HG02840 (cell line): ENCODE data around the gene BPGM.

Source experiments
- ATAC-seq: cut with Tn5 transposase; IDR thresholded peaks from one replicate; pipeline ENCODE4 v1.9.1; 2021; ENCODE audit warnings: mild to moderate bottlenecking, moderate library complexity, moderate number of reproducible peaks; ENCODE audit not compliant: unreplicated experiment, low FRiP score

Gene BPGM

DNA sequence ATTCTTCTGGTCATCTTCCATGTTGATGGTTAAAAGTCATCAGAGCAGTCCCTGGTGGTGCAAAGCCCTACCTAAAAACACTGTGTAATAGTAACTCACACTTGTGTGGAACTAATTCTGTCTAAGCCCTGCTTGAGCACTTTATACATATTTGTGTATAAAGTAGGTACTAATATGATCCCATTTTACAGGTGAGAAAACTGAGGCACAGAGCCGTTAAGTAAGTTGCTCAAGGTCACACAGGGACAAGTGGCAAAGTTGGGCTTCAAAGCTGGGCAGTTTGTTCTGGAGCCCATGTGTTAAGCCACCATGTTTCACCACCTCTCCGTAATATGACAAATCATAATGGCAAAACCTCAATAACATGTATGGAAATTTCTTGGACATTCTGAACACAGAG, 48.1 kb downstream of the BPGM start:
- ATAC-seq = no peak

DNA sequence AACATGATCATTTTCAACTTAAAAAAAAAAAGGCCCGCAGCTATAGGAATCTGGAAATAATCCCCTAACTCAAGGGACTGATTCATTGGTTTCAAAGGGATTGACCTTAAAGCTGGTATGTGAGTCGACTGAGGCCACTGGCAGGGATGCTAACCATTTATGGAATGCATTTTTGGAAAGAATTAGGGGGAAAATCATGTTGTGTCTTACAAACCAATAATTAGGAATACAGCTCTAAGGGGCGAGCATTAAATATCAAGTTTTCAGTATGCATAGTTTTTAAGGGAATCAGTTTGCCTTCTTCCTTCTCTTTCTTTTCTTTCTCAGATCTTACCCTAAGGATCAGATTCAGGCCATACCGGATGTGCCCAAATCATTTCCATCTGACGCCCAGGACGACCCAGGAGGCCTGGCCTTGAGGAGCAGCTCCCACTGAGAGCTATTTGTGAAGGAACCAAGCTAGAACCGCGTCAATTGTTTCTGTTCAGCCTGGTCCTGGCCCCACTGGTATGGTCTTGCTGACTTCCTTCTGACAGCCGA, 48.7 kb downstream of the BPGM start:
- ATAC-seq = no peak

DNA sequence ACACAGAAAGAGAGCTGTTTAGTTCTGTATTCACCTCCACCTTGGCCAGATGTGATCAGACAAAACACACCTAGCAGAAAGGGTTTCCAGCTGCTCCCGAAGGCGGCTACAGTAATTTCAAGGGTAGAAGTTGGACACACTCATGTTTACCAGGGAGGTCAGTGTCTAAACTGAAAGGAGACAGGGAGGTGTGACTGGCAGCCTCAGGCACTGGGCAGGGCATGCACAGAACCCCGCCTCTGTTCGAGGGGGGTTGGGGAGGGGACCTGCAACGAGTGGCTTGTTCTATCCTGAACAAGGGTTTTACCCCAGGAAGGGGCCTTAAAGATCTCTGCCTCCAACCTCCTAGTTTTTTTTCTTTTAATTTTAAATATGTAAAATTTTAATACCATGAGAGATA, 49.6 kb downstream of the BPGM start:
- ATAC-seq = no peak

DNA sequence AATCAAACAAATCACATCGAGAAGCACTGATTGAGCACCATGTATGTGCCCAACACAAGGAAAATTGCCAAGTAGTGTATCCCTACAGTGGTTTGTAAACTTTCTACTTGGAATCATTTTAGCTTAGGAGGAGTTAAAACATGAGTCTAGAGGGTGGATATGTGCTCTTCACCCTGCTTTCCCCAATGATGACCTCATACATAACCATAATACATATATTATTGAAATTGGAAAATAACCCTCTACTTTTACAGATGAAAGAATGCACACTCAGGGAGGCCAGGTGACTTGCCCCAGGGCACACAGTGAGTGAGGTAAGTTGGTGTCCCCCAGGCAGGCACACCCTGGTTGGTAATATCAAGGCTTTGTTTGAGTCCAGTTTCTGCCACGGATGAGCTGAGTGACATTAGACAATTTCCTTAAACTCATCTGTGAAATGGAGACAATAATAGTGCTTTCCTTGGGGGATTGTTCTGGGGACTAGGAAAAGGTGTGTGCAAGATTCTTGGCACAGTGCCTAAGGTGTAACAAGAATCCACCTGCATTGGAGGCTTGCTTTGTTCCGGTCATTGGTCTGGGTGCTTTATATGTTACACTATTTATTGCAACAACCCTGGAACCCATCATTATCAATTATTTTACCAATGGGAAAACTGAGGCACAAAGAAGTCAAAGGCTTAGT, 50.7 kb downstream of the BPGM start:
- no peak for ATAC-seq

DNA sequence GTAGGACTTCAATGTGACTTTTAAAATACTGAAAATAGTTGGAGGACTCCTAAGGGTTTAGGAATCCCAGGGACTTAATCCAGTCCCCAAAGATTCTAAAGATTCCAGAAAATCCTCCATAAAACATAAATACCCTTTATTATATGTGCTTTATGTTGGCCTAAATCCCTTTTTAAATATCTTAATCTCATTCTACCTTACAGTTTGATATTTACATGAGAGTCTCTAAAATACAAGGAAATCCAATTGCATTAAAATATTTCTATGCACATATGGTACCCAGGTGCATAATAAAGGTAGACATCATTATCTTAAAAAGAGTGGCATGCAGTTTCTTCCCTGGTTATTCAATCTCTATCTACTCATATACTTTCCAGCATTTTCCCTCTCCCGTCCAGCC, 51.8 kb downstream of the BPGM start:
- no peak for ATAC-seq

DNA sequence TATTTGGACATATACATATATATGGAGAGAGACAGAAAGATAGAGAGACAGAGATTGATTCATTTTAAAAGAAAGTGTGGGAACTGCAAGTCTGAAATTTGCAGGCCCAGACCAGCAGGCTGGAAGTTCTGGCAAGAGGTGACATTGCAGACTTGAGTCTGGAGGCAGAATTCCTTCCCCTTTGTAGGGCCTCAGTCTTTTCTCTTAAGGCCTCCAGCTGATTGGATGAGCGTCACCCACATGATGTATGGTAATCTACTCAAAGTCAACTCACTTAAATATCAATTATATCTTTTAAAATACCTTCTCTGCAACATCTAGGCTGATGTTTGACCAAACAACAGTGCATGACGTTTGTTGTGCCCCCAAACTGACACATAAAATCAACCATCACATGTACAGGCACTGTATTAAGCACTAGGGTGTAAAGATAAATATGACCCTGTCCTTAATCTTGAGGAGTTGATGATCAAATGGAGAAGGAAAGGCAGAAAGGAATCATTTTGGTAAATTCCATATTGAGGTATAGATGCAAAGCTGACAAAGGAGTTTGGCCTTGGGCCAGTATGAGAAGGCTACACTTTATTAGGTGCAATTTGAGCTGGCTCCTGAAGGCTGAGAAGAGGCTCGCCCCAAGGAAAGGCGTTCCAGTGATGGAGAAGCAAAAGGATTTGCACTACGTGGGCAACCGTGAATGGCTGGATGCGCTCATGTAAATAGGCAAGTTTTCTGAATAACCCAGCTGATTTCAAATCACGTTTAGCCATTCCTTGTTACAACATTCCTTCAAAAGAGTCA, 52.6 kb downstream of the BPGM start:
- no peak for ATAC-seq

DNA sequence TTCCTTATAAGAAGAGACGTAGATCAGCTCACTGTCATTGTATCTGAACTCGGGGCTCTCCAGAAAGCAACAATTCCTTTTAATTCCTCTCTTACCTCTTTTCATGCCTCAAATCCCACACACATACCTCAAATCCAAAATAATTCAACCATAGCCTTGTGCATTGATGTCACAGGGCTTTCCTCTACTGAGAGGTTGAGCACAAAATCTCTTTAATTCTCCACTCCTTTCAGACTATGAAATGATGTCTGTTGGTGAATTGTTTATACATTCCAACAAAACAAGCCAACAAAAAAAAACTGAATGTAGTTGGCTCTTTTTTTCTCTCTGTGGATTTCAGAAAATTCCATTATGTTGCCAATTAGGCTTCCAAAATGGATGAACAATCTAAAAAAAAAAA, 53.2 kb downstream of the BPGM start:
- no peak for ATAC-seq

DNA sequence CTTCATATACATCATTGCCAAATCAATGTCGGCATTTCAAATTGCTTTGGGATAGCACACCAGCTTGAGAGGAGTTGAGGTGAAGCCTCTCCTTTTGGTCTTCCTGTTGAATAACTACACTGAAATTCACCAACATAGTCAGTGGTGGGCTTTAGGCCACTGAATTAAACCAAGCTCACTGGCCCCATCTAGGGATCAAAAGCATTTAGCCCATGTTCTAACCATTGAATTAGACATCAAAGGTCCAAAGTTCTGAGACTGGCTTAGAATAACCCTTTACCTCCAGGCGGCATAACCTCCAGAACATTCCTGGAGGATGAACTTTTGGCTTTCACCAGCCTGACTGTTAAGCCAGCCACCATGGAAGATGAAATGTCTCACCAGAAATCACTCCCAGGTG, 54.6 kb downstream of the BPGM start:
- ATAC-seq = no peak

DNA sequence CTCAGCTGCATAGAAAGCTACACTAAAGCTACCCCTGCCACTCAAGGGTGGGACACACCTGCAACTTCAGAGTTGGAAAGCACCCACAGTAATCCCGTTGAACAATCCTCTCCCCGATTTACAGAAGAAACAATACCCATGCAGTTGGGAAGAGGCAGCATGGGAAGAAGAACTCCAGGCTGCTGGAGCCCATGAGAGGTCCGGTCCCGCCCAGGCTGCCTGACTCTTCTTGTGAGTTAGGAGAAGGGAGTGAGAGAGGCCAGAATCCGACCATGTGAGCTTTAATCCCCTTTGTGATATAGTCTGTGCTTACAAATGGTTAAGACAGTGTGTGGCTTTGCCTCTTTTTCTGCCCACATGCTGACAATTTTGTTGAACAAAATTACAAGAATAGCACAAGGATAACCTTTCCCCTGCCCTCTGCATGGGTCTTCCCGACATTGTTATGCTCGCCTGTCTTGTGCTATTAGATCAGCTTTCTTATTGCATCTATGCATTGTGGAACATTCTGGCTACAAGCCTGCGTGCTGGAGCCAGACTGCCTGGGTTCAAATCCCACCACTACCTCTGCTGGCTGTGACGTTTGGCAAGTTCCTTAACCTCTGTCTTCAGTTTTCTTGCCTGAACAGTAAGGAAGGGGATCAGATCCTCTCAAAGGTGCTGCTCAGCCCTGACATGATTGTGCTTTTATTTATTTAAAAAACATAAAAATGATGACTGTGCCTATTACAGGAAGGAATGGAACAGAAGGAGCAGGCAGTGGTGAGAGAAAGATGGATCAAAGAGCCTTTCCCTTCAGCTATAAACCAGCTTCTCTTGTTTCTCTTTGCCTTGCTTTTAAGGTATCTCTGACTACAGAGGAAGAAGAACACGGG, 56.0 kb downstream of the BPGM start:
- ATAC-seq = no peak

DNA sequence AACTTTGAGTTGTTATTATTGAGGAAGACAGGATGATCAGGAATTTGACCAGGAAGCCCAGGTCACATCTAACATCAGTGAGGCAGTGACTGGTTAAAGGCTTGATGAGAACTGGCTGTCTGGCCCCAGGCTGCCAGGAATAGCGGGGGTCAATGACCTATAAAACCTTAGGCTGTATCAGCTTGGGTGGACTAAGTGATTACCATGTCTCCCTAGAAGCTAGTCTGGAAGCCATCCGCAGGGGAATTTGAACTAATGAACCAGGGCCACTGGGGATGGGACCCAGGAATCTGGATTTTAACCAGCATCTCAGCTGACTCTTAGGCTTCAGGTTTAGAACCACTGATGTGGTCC, 56.6 kb downstream of the BPGM start:
- no peak for ATAC-seq

DNA sequence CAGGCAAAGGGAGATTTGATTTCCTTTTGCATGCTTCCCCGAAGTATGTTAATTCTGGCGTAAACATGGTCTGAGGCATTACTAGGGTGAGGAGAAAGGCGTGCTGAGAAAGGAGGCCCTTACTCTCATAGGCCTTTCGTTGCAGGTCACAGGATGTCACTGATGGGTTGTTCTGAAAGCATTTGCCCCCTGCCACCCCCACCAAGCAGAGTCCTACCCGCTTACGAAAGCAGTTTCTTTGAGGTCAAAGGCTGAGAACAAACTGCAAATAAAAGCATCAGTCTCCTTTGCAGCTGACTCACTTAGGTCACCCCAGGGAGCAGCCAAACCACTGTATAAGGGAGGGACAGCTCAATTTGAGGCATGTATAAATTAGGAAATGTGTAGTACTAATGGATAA, 57.1 kb downstream of the BPGM start:
- no peak for ATAC-seq

DNA sequence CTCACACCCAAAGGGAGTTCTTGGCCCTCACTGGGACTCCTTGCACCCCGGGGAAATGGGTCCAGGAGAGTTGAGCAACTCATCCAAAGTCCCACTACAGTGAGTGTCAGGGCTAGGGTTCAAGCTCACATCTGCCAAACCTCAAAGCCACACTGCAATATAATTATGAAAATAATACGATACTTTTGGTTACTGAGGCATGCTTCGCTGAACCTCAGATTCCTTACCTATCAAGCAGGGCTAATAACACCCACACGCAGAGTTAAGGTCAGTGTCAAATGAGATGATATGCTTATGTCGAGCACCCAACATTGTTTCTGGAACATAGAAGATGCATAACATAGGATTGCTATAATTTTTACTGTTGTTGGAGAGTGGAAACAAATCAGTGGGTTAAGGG, 58.2 kb downstream of the BPGM start:
- ATAC-seq = no peak

DNA sequence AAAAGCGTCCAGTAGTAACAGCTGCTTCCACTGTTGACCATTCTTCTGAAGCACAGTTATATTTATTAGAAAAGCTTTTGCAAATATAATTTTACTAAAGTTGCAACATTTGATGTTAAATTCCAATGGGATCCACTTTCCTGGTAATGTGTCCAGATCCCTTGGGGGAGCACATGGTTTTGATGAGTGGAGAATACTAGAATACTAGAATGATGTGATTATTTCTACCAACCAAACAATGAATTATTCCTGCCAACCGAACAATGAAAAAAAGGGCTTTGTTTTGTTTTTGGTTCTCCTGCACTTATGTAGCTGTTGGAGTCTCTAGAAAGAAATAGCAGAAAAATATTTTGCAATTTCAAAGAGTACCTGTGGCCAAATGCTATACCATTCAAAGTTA, 59.1 kb downstream of the BPGM start:
- no peak for ATAC-seq

DNA sequence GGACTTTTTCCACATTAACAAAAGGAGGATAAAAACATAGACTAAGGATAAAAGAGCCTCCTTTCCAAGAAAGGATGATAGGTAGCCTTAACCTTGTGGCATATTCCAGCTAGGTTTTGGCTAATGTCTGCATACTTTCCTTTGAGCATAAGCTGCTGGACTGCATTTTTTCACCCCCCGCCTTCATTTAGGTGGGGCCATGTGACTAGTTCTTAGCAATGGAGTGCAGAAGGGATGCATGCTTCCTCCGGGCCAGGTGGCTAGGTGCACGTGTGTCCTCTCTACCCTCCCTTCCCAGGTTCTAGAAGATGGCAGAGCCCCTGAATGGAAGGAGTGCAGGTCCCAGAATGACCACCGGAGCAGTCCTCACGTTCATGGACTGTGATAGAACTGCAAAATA, 59.8 kb downstream of the BPGM start:
- no peak for ATAC-seq

DNA sequence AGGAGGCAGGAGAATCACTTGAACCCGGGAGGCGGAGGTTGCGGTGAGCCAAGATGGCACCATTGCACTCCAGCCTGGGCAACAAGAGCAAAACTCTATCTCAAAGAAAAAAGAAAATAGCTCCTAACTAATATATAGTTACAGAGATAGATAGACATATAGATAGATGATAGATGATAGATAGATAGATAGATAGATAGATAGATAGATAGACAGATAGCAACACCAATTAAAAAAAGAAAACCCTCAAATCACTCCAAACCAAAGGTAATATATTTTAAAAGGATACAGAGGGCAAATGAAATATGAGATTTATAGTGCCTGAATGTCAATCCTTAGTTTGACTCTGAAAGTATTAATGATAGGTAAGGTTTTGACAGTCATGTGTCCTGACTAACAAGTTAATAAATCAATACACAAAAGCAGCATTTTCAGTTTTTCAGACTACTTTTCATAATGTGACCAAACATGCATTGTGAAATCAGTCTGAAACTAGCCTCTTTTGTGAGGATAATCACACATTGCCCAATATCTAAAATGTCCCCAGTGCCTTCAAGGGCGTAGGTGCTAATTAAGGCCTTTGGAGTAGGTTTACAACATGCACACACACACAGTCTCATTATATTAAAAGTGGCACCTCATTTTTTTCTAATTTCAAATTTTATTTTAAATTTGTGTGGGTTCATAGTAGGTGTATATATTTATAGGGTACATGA, 61.2 kb downstream of the BPGM start:
- no peak for ATAC-seq

DNA sequence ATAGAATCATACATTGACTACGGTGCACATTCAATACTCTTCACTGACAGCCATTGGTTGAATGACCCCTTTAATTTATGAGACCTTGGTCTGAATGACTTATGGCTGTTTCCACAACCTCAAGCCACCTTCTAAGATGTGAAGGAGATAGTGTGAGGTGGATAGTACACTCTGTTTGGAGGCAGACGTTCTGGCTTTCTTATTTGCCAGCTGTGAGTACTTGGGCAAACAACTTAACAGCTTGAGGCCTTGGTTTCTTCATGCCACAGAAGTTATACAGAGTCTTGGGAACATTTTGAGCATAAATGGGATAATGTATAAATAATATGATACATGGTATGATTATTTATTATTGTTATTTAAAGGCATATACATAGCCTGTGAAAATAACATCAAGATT, 62.0 kb downstream of the BPGM start:
- no peak for ATAC-seq

DNA sequence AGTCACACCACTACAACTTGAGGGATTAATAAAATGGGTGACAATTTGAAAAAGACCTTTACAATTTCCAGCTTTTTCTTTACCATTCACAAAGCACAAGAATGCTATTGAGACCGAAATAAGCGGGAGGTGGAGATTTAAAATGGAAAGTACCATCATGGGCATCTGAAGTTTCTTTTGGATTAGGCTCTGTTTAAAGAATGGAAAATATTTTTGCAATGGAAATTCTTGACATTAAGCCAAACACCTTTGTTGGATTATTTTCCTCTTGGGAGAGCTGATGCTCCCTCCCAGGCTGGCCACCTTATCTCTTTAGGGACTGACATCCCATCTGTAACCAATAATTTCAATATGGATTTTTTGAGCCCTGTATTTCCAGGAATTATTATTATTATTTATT, 62.5 kb downstream of the BPGM start:
- no peak for ATAC-seq

DNA sequence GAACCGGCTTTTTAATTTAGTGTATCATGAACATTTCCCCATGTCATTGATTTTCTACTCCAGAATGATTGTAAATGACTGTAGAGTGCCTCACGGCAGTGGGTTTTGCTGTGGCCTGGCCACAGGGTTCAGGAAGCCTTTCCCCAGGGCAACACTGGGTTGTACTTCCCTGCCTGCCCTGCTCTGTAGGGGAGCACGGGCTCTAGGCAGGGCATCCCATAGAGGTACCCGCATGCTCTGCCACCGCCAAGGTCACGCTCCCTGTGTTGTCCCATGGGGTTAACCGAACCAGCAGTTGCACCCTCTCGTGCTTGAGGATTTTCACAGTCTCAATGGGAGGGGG, 63.8 kb downstream of the BPGM start:
- no peak for ATAC-seq

DNA sequence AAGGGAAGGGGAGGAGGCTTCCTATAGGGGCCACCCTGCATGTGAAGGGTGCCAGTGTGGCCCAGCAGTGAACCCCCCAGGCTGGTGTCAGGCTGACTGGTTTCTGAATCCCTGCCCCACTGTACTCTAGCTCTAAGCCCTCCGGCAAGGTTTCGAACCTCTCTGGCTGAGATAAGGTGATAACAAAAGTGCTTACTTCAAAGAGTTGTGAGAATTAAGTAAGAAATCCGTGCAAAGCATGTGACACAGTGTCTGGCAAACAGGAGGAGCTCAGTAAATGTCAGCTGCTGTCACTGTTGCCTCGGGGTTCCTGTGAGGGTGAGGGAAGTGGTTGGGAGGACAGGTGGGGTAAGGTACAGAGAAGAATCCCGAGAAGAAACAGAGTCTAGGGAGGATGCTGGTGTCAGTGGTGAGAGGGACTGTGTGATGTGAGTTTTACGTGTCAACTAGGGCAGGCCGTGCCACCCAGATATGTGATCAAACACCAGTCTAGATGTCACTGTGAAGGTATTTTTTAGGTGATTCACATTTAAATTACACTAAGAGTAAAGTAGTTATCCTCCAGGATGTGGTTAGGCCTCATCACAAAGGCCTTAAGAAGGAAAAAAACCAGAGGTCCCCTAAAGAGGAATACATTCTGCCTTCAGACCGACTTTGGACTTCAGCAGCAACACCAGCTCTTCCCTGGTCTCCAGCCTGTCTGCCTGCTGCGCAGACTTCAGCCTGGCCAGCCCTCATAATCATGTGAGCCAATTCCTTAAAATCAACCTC, 64.4 kb downstream of the BPGM start:
- no peak for ATAC-seq

DNA sequence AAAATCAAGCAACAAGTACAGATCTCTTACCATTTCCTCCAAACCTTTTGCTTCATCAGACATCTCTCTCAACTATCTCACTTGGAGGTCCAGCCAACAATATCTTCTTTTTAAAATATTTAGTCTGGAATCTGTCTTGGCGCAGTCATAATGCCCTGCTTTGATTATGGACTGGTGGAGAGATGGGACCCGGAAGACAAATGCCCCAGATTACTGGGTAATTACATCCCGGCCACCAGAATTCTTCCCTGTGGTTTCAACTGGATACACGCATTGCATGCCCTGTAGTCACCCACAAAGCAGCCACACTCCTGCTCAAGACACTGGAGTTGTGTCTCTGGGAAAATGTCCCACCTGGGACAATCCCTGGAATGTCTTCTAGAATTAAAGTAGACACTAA, 65.5 kb downstream of the BPGM start:
- no peak for ATAC-seq
